ENCODE results near the gene SNAI3.

GRCh38 chr16:88655053-88655732 lies 31.1 kb downstream of the SNAI3 start:
- TF ChIP-seq ZNF70 (CRISPR knock-in tag; IDR thresholded peaks at IDR 0.05): no peak
- no peak for TF ChIP-seq ISL1 (CRISPR knock-in tag; IDR thresholded peaks at IDR 0.05)
- no peak for TF ChIP-seq PATZ1 (CRISPR knock-in tag; IDR thresholded peaks at IDR 0.05; ENCODE audit: borderline replicate concordance)
- no peak for TF ChIP-seq OSR1 (CRISPR knock-in tag; IDR thresholded peaks at IDR 0.05)
- TF ChIP-seq TCF4 (CRISPR knock-in tag; IDR thresholded peaks at IDR 0.05; ENCODE audit: borderline replicate concordance): no peak
- no peak for TF ChIP-seq ZFP30 (CRISPR knock-in tag; IDR thresholded peaks at IDR 0.05)
